Measurements from ENCODE around the gene TCTA.

The TCTA gene

DNA sequence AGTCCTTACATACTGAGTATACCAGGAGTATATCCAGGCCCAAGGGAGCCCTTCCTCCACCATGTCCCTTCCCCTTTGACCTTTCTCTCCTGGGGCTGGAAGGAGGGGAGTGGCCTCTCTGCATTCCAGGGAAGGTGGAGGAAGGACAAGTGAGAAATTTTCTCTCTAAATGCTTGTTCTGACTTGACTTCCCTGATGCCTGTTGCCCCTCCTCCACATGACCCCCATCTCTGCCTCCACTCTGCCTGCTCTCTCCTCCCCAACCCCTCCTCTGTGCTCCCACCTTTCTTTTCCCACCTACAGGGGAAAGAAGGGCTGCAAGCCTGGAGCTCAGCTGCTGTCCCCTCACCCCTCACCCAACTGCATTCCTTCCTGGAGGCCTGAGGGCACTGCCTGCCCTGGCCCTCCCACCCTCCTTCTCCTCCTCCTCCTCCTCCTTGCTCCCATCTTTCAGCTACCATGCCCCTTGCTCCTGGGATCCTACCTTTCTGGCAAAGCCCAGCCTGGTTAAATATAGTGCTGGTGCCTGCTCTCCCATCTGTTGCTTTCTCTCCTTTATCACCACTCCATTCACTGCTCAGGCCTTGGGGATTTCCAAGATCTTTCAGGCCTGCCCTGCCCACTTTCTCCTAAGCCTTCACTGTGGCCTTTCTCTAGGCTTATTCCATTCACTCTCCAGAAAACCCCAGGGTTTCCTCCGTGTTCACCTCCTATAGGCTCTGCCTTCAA is 49.4 kb downstream of the TCTA start:
- DNase-seq: peak in 1 of 2 experiments; percentile 3

DNA sequence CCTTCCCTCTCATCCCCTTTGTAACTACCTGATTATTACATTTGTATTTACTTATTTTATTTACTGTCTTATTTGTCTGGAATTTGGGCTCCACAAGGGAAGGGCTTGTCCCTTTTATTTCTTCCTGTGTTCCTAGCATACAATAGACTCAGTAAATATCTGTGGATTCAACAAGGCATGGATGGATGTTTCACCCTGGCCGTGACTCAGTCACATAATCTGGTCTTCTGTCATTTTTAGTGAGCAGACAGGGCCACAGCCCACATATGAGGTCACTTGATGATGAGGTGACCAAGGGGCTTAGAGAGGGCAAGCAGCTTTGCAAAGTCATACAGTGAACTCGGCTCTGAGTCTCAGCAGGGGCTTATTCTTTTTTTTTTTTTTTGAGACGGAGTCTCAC is 50.0 kb downstream of the TCTA start:
- DNase-seq: no peak

DNA sequence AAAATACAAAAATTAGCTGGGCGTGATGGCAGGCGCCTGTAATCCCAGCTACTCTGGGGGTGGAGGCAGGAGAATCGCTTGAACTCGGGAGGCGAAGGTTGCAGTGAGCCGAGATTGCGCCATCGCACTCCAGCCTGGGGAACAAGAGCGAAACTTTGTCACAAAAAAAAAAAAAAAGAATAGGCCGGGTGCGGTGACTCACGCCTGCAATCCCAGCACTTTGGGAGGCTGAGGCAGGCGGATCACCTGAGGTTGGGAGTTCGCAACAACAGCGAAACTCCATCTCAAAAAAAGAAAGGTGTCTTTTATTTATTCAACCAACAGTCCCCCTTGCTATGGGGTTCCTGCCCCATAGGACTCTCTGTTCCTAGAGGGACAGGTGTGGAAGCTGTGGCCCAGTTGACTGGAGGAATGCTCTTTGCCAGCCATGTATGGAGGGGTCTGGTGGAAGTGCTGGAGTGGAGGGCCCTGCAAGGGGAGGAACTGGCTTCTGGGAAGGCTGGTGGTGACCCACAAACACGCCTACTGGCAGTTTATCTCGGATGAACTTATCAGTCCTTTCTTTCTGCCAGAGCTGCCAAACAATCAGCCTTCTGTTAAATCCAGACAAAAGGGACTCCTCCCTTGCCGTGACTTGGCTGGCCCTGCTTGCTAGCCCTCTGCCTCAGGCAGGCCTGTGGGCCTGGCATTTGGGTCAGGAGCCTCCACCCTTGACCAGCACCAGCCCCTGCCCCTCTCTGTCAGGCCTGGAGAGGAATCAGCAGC is 53.2 kb downstream of the TCTA start:
- no peak for DNase-seq
